ENCODE results near the gene PSMG3. TPM values are rescaled to one million over a fixed set of nuclear protein-coding genes. Genes with fewer than 3 reads are reported as not detected.

Gene PSMG3
- total RNA-seq, 4 donors from 2014 or later: 33.0 to 67.5 (median 47.7) TPM

GRCh38 chr7:1532456-1533254, 37.2 kb downstream of the PSMG3 start:
- peak; percentile 72 to 87 for TF ChIP-seq POLR2A (IDR thresholded peaks at IDR 0.05)
- no peak for TF ChIP-seq CTCF (IDR thresholded peaks at IDR 0.05)
- Histone ChIP-seq H3K36me3 (peaks cover 0 to 14% (median 0%) of the 10 kb centered on the region in 3 donors), H3K9me3 (no peaks in the 10 kb centered on the region), H3K4me3 (peak overlapping the region; percentile 61 to 93 (median 77)), H3K27me3 (no peaks in the 10 kb centered on the region), H3K4me1 (peaks cover 4 to 47% (median 18%) of the 10 kb centered on the region in 4 donors), H3K27ac (peak overlapping the region; percentile 83 to 99 (median 94))
- DNase-seq: peak; percentile 78 to 92 (median 87)

- Histone ChIP-seq H3K27me3 (no peaks in the 10 kb centered on the region), H3K36me3 (peaks cover 0 to 14% (median 0%) of the 10 kb centered on the region in 3 donors), H3K9me3 (no peaks in the 10 kb centered on the region), H3K4me3 (peak overlapping the region; percentile 61 to 93 (median 77)), H3K4me1 (peaks cover 4 to 41% (median 18%) of the 10 kb centered on the region in 4 donors), H3K27ac (peak overlapping the region; percentile 83 to 99 (median 94))
- DNase-seq: peak in 1 of 3 donors; percentile 45
- TF ChIP-seq POLR2A (IDR thresholded peaks at IDR 0.05) (no peak), CTCF (IDR thresholded peaks at IDR 0.05) (no peak)
Observed at GRCh38 chr7:1531979-1532455, 37.8 kb downstream of the PSMG3 start.

DNA sequence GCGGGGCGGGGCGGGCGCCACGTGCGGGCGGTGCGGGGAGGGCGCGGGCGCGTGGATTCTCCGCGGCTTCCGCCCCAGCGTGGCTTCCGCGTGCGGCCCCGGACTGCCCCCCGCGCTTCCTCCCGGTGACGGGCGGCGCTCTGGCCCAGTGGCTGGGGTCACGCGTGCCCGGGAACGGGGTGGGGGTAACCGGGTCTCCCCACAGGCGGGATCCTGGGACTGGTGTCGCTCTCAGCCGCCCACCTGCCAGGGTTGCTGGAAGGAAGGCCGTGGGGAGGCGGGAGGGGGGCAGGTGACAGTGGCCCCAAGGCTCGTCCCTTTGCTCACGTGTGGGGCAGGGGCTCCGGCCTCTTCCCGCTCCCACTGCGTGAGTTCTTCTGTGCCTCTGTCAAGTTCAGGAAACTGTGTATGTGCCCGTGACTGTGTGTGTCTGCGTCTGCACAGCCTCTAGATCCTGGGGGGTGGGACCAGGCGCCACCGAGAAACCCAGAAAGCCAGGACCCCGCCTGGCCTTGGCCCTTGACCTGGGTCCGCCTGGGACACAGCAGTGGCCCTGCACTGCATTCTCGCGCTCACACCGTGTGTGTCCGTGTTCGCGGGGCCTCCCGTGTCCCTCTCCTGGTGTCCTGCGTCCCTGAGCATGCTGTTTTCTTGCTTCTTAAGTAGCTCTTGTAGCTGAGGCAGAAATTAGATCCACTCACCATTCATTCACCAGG, 38.4 kb downstream of the PSMG3 start:
- Histone ChIP-seq H3K9me3 (no peaks in the 10 kb centered on the region), H3K4me3 (peak overlapping the region; percentile 61 to 93 (median 77)), H3K36me3 (peaks cover 0 to 14% (median 0%) of the 10 kb centered on the region in 3 donors), H3K4me1 (peaks cover 4 to 35% (median 16%) of the 10 kb centered on the region in 4 donors), H3K27me3 (no peaks in the 10 kb centered on the region), H3K27ac (peak overlapping the region; percentile 83 to 99 (median 94))
- no peak for TF ChIP-seq CTCF (IDR thresholded peaks at IDR 0.05)
- no peak for TF ChIP-seq POLR2A (IDR thresholded peaks at IDR 0.05)
- peak; percentile 54 to 77 (median 68) for DNase-seq

GRCh38 chr7:1530946-1531262, 38.9 kb downstream of the PSMG3 start:
- Histone ChIP-seq H3K4me3 (peak overlapping the region; percentile 61 to 93 (median 77)), H3K36me3 (peaks cover 0 to 9% (median 0%) of the 10 kb centered on the region in 3 donors), H3K9me3 (no peaks in the 10 kb centered on the region), H3K27me3 (no peaks in the 10 kb centered on the region), H3K4me1 (peaks cover 4 to 30% (median 15%) of the 10 kb centered on the region in 4 donors), H3K27ac (peak overlapping the region; percentile 83 to 99 (median 94))
- TF ChIP-seq CTCF (IDR thresholded peaks at IDR 0.05) (no peak), POLR2A (IDR thresholded peaks at IDR 0.05) (no peak)
- DNase-seq: no peak

DNA sequence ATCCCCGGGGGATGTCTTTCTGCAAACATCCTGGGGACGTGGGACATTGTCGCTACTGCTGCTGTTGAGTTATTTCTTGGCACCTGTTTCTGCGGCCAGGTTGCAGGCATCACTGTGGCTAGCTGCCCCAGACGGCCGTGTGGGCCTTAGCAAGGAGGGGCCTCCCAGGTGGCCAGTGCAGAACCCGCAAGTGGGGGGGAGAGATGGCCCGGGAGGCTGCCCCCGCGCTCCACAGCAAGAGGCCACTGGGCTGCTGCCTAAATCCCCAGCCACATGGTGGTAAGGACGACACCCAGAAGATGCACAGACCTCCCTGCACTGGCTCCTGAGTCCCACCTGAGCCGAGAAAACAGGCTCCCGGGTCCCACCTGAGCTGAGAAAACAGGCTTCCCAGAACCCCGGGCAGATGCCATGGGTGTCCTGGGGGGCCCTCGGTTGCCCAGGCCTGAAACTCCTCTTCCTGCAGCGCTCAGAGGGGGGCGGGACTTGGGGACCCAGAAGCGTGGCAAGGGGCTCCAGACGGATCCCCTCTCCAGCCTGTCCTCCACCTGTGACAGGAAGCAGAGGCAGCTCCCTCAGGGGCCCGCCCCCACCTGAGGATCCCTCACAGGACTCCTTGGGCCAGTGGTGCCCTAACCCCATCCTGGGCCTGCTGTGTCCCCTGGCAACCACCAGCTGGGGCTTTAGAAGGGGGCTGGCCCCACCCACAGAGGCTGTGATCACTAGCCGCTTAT, 40.3 kb downstream of the PSMG3 start:
- Histone ChIP-seq H3K27ac (peak overlapping the region in 1 of 4 donors; percentile 99), H3K9me3 (no peaks in the 10 kb centered on the region), H3K27me3 (no peaks in the 10 kb centered on the region), H3K4me1 (peaks cover 4 to 23% (median 15%) of the 10 kb centered on the region in 4 donors), H3K4me3 (peak overlapping the region in 1 of 4 donors; percentile 80), H3K36me3 (no peaks in the 10 kb centered on the region)
- TF ChIP-seq CTCF (IDR thresholded peaks at IDR 0.05): no peak
- no peak for TF ChIP-seq POLR2A (IDR thresholded peaks at IDR 0.05)
- DNase-seq: peak in 1 of 3 donors; percentile 48

Measured in Peyer's patch (tissue), 4 donors.